ENCODE measurements around the gene GNL2.

DNA sequence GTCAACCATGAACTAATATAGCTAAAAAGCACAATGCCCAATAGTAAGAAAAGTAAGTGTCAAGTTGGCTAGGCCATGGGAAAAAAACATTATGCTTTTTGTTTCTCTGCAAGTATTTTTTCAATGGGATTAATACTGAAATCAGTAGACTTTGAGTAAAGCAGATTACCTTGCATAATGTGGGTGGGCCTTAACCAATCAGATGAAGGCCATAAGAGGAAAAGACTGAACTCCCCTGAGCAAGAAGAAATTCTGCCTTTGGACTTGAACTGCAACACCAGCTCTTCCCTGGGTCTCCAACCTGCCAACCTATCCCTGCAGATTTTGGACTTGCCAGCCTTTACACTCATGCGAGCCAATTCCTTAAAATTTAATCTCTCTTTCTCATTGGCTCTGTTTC lies 45.3 kb upstream of the GNL2 start:
- TF ChIP-seq, protein P1, sequence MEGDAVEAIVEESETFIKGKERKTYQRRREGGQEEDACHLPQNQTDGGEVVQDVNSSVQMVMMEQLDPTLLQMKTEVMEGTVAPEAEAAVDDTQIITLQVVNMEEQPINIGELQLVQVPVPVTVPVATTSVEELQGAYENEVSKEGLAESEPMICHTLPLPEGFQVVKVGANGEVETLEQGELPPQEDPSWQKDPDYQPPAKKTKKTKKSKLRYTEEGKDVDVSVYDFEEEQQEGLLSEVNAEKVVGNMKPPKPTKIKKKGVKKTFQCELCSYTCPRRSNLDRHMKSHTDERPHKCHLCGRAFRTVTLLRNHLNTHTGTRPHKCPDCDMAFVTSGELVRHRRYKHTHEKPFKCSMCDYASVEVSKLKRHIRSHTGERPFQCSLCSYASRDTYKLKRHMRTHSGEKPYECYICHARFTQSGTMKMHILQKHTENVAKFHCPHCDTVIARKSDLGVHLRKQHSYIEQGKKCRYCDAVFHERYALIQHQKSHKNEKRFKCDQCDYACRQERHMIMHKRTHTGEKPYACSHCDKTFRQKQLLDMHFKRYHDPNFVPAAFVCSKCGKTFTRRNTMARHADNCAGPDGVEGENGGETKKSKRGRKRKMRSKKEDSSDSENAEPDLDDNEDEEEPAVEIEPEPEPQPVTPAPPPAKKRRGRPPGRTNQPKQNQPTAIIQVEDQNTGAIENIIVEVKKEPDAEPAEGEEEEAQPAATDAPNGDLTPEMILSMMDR (IDR thresholded peaks at IDR 0.05 in 2 of 3, conservative IDR thresholded peaks at IDR 0.05 in 1 of 3; ENCODE audit: control insufficient read depth in 2 of 3, extremely low read depth in 1 of 3, insufficient read depth in 1 of 3, low read depth in 3 of 3, low read length in 3 of 3): no peak
- TF ChIP-seq HDAC2 (IDR thresholded peaks at IDR 0.05) (no peak), POU2F2 (IDR thresholded peaks at IDR 0.05; ENCODE audit: borderline replicate concordance, low read depth, low read length) (no peak), SREBF2 (IDR thresholded peaks at IDR 0.05; ENCODE audit: low read length) (no peak), BHLHE40 (IDR thresholded peaks at IDR 0.05; ENCODE audit: borderline replicate concordance in 1 of 2, low read depth in 2 of 2, low read length in 1 of 2) (no peak), STAT3 (IDR thresholded peaks at IDR 0.05; ENCODE audit: low read depth, low read length) (no peak), POLR2AphosphoS5 (IDR thresholded peaks at IDR 0.05; ENCODE audit: low read length) (no peak), YBX1 (IDR thresholded peaks at IDR 0.05) (no peak), TCF7 (IDR thresholded peaks at IDR 0.05; ENCODE audit: borderline replicate concordance) (no peak), MXI1 (IDR thresholded peaks at IDR 0.05; ENCODE audit: low read depth, low read length) (no peak), HDAC6 (IDR thresholded peaks at IDR 0.05; ENCODE audit: unreplicated experiment) (no peak), FOXM1 (IDR thresholded peaks at IDR 0.05; ENCODE audit: low read depth, low read length) (no peak)
- TF ChIP-seq, protein P2, sequence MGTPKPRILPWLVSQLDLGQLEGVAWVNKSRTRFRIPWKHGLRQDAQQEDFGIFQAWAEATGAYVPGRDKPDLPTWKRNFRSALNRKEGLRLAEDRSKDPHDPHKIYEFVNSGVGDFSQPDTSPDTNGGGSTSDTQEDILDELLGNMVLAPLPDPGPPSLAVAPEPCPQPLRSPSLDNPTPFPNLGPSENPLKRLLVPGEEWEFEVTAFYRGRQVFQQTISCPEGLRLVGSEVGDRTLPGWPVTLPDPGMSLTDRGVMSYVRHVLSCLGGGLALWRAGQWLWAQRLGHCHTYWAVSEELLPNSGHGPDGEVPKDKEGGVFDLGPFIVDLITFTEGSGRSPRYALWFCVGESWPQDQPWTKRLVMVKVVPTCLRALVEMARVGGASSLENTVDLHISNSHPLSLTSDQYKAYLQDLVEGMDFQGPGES (IDR thresholded peaks at IDR 0.05): no peak
- TF ChIP-seq, protein P3, sequence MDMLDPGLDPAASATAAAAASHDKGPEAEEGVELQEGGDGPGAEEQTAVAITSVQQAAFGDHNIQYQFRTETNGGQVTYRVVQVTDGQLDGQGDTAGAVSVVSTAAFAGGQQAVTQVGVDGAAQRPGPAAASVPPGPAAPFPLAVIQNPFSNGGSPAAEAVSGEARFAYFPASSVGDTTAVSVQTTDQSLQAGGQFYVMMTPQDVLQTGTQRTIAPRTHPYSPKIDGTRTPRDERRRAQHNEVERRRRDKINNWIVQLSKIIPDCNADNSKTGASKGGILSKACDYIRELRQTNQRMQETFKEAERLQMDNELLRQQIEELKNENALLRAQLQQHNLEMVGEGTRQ (IDR thresholded peaks at IDR 0.05; ENCODE audit: borderline replicate concordance, low read depth, low read length): no peak
